Inflammatory macrophage (primary cell): ENCODE data around the gene SEC22A.

Source experiments
- DNase-seq, 2 donors: peaks; one replicate each; pipeline ENCODE4 v3.0.0-alpha.2; 2020 to 2022
- total RNA-seq, 18 experiments: gene quantifications; one replicate each; lab custom pipeline; 2026; ENCODE audit warnings: mixed read lengths in 6 of 18, inconsistent platforms in 2 of 18; lab: John Stamatoyannopoulos, UW

Gene SEC22A, protein sequence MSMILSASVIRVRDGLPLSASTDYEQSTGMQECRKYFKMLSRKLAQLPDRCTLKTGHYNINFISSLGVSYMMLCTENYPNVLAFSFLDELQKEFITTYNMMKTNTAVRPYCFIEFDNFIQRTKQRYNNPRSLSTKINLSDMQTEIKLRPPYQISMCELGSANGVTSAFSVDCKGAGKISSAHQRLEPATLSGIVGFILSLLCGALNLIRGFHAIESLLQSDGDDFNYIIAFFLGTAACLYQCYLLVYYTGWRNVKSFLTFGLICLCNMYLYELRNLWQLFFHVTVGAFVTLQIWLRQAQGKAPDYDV
- total RNA-seq, result 5.5 to 14.8 (median 9.9) reads per million in 18 experiments

DNA sequence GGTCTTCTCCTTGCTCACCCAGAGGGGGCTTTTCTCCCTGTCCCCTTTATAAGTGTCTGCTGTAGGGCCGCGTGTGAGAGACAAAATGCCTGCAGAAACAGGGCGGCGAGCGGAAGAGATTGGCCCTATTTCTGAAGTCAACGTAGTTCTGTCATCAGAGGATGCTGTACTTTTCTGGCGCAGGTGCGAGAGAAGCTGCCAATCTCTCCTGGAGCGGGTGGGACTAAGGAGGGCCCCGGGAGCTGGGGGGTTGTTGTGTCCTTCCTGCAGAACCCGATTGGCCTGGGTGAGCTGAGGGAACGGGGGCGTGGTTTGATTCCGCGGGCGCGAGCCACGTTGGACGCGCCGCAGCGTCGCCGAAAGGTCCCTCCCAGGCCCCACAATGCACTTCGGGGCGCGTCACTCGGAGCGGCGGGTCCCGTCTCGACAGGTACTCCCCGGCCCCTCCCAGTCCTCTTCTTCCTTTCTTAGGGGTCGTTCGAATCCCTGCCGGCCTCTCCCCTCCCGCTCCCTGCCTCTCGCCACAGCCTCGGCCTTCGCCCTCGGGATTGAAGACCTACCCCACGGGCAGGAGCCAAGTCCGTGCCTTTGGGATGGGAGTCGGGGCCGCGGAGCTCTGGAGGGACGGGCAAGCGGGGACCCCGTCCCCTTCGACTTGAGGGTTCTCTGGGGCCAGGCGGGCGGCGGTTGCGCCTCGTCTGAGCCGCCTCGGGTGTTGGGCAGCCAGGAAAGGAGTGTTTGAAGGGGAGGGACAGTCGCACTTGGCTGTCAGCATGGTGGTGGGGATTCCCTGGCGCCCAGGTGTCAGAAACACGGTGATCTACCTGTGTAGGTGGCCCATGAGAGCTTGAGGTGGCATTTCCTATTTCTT lies at the start of gene SEC22A:
Gene SEC22A, plus strand, starts transcription at position 387 of the 871 bp plus-strand sequence. CDS start 7,275 bp downstream, outside the sequence.
- peak; percentile 89 to 90 for DNase-seq

DNA sequence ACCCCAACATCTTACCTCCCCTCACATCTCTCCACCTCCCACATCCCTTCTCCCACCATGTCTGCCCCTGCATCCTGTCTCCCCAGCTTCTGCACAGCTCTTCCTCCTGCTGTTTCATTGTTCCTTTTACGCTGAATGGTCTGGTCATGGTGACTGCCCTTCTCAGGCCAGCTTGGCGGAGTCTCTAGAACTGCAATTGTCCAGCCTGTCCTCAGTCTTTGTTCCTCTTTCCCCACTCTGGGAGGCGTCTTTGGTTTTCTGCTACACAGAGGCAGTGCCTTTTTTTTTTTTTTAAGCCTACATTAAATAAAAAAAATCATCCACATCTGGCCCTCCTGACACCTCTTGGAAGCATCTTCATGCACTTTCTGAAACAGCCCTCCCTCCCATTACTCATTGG lies 49.1 kb upstream of the SEC22A start:
- peak; percentile 75 to 78 for DNase-seq

DNA sequence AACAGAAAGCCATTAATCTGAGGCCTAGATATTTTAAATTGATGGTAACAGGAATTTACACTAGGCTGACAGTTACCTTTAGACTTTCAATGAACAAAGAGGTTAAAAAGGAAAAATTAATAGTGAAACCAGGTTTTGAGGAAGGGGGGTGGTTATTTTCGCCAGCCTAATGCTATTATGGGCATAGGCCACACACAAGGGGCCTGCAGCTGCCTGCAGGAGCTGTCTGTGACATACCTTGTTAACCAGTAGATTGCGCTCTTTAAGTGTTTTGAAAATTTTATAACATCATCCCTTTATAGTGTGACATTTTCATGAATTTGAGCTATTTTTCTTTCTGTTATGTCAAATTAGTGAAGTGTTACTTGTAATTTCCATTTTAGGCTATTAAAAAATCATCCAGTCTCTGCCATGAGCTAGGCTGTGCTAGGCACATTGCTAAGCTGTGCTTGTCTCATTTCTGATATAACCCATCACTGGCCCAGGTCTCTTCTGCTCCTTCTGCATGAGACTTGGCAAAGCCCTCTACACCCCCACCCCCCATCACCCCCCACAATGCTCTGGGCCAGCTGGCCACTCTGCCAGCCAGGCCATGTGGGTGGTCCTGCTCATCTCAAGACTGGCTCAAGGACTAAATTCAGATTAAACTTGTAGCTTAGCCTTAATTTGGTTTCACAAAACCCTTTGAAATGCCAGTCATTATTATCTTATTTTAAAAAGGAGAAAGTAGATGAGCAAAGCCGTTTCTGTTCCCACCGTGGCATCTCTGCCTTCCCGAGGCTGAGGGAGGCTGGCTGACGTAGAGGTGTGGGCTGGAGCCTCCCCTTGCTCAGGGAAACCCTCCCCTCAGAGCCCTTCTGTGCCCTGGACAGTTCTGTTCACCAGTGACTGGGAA lies 48.4 kb upstream of the SEC22A start:
- DNase-seq, result peak in 1 of 2 donors; percentile 16

DNA sequence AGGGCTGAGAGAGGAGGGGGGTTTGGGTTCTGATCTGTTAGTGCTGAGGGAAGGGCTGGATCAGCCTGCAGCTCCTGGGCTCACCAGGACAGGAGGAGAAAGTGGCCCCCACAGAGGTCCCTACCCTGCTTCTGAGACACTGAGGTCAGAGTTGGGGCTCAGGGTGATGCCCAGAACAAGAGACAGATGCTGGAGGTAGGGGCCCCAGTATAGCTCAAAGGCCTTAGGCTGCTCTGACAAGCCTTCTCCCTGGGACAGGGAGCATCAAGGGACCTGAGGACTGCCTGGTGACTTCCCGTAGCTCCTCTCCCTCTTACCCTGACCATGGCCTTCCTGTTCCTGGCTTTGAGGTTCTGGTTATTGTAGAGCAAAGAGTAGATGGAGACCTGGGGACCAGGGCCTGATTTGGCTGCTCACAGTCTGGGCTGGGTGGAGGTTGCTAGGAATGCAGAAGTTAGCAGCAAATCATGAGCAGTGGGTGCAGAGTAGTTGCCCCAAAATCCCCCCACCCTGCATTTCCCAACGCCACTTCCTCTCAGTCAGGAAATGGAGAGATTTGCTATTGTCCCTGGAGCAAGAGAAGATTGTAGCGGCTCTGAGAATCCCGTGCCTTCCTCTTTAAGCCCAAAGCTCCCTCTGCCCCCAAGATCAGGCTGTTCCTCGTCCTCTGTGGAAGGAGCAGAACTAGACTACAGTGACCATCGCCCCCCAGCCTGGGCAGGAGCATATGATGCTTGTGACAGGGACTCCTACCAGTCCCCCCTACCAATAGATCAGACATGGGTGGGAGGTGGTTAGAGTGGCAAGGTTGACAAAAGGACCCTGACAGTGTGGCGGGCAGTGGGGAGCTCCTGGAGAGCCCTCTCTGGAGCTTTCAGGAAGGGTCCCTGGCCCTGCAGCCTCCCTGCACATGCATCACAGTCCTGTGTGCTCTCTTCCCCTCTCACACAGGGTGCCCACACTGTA lies 47.4 kb upstream of the SEC22A start:
- peak; percentile 59 to 72 for DNase-seq

DNA sequence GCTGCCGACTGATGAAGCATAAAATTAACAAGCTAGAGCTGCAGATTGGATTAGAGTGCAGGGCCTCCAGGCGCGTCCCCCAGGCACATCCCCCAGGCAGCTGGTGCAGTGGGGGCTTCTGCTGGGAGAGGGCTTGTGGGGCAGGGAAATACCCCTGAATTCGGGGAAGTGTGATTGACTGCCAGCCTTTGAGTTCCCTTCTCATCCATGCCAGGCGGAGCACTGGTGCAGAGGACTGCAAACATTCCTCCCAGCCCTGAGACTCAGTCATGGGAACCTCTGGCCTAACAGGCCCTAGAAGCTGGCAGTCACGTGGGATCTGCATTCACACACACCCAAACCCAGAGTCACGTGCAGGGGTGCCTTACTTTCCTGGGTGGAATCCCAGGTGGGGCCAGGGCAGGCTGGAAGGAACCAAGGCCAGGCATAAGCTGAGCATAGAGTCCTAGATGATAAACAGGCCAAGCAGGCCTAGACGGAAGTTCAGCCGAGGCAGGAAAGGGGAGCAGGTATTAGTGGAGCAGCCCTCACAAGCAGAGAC lies 46.2 kb upstream of the SEC22A start:
- DNase-seq, result no peak

DNA sequence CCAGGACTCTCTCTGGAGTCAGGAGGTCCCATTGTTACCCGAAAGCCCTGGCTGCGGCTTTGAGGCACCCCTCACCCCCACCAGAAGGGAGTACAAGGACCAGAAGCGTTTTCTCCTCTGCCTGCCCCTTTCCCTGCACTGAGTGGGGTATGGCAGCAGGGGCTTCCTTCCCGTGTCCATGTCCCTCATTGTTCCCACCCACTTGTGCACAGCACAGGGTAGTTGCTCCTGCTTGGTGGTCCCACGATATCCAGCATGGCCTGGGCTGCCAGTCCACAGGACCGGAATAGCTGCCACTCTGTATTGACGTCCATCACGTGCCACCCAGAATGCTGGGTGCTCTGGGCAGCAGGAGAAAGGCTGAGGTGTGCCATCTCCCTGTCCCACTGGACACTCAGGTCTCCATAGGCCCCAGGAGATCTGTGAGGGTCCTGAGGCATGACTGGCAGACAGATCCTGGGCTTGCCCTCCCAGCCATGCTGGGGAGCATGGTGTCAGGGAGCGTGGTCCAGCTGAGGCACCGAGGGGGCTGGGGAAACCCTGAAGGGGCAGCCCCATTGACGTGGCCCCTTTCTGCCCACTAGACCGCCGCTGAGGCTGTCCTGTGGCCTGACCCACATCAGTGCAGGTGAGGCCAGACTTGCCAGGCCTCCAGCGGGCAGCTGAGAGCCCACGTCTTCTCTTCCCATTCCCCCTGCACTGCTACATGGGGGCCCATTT lies 45.3 kb upstream of the SEC22A start:
- no peak for DNase-seq

DNA sequence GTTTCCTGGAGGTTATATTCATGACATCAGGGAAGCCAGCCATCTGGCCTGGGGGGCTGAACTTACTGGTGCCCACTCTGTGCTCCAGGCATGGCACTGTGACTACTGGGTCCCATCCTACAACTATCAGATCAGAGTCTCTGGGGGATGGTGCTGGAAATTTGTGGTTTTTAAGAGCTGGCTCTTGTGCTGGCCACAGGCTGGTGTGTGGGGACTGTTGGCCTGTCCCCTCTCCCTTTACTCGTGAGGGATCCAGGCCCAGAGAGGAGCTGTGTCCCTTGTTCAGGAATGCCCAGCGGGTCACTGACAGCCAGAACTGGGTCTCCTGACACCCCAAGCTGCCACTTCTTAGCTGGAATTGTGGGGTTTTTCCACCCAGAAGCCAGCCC lies 44.5 kb upstream of the SEC22A start:
- no peak for DNase-seq

DNA sequence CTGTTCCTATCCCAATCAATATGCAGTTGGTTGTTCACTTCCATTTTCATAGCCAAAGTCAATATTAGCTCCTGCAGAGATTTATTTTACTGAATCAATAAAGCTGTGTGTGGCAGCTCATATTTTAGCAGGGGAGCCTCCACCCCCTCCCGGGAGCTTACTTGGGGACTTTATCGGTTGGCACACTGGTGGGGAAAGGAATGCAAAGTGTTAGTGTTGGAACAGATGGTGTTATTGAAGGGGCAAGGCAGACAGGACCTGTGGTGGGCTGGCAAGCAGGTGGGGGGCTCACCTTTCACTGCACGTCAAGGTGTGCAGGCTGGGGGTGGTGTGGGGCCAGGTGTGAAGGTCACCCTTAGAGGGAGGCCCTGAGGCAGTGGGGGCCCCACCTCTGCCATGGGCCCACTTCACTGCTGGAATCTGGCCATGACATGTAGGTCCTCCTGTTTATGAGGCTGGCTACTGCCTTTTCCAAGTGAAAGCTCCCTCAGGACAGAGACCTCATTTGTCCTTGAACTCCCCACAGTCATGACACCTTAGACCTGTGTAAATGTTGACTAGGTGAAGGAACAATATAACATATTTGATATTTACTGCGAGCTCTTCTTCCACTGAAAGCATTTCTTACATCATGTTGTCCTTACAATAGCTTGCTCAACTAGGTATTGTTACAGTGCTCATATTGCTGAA lies 44.0 kb upstream of the SEC22A start:
- no peak for DNase-seq

DNA sequence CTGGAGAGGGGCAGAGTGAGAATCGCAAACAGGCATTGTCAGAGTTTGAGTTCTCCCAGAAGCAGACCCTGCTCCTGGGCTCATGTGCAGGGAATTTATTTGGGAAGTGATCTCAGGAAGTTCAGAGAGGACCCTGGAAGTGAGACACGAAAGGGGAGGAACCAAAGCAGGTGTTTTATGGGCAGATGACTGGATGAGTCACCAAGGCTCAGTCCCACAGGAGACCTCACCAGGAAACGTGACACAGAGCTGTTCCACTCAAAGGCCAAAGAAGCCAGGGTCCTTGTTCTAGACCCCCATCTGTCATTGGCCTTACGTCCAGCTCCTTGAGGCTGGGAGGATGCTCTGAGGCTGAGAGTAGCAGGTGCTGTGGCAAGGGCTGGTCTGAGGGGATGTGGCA lies 43.4 kb upstream of the SEC22A start:
- no peak for DNase-seq

DNA sequence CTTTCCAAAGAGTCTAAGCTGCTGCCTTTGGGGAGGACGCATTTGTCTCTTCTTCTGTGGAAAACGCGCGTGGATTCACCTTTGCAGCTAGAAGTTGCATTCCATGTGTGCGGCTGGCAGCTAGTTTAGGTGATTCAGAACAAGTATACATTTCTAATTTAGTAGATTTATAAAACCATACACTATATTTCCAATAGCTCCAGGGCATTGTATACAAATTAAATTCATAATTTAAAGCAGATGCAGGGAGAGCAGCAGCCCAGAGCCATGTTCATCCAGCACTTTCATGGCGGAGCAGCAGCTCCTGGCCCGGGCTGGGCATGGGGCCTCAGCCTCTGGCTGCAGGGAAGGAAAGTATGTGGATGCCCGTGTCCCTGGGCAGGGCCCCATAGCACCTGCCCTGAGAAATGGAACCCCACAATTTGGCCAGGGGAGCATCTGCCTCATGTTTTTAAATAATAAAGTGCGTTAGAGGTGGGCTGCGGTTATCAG lies 42.8 kb upstream of the SEC22A start:
- DNase-seq, result no peak

DNA sequence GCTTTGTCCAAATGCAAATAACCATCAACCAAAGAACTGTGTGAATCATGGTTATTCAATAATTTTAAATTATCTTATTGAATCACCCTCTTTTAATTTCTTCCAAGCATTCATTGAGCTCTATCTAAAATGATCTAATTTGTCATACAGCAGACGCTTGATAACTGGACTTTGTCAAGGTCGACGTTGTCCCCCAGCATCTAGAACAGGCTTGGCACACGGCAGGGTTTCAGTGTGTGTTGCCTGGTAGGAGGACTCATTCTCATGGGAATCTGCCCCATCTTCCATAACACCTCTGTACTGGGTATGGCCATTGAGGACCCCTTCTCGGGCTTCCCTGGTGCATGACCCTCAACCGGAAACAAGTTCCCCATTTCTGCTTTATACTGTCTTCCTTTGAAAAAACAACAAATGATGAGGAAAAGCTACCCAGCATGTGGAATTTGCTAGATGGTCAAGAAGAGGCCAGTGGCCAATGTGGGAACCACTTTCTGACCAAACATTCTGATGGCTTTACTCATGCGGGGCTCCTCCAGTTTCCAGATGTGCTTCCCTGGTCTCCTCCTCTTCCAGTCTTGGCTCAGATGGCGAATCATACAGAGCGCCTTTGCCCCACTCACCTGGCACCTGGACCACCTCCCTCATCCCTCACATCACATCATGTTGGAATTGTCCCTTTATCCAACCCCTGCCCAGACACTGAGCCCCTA lies 41.7 kb upstream of the SEC22A start:
- no peak for DNase-seq

DNA sequence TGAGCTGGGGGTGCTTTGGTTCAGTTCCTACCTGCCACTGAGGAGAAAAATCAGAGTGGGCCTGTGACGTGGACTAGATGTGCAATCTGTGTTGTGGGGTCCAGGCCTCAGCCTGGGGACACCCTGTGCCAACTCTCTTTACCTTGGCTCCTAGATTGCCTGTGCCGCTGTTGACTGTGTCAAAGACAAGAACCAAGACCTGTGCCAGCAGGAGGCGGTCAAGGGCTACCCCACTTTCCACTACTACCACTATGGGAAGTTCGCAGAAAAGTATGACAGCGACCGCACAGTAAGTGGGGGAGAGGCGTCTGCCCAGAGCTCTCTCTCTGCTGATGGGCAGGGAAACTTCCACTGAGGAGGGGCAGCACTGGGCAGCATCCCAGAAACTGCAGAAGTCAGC lies 40.6 kb upstream of the SEC22A start:
- DNase-seq, result no peak

DNA sequence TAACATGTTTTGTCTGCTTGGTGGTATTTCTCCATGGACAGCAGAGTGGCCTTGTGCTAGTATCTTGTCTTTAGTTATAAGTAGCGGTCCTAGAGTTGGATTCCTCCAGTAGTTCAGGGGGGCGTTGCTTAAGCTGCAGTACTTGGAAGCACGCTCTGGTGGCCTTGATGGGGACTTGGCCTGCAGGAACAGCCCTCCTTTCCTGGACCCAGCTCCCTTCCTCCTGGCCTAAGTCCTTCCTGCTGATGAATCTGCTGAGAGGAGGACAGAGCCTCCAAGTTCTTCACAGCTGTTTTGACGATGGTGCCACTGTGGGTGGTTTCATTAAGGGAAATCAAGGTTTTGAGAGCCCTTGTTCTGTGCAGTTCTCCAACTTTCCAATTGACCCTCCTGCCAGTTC lies 38.6 kb upstream of the SEC22A start:
- no peak for DNase-seq

DNA sequence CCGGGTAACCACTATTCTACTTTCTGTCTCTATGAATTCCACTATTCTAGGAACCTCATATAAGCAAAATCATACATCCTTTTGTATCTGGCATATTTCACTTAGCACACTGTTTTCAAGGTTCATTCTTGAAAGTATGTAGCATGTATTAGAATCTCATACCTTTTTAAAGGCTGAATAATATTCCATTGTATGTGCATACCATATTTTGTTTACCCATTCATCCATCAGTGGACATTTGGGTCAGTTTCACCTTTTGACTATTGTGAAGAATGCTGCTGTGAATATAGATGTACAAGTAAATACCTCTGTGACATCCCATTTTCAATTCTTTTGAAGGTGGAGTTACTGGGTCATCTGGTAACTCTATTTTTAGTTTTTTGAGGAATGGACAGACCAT lies 36.6 kb upstream of the SEC22A start:
- no peak for DNase-seq

DNA sequence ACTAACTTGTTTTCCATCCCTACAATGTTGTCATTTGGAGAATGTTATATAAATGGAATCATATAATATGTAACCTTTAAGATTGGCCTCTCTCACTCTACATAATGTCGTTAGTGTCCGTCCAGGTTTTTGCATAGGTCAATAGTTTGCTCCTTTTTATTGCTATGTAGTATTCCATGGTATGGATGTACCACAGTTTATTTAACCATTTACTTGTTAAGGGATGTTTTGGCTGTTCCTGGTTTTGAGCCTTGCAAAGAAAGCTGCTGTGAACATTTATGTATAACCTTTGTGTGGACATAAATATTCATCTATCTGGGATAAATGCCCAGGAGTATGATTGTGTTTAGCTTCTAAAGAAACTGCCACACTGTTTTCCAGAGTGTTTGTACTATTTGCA lies 34.1 kb upstream of the SEC22A start:
- no peak for DNase-seq

DNA sequence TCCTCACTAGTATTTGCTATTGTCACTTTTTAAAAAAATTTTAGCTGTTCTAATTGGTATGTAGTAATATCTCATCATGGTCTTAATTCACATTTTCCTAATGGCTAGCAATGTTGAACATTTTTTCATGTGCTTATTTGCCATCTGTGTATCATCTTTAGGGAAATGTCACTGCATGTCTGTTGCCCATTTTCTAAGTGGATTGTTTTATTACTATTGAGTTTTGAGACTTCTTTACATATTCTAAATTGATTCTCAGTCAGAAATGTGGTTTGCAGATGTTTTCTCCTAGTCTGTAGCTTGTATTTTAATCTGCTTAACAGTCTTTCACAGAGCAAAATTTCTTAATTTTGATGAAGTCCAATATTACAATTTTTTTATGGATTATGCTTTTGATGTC lies 33.6 kb upstream of the SEC22A start:
- no peak for DNase-seq

DNA sequence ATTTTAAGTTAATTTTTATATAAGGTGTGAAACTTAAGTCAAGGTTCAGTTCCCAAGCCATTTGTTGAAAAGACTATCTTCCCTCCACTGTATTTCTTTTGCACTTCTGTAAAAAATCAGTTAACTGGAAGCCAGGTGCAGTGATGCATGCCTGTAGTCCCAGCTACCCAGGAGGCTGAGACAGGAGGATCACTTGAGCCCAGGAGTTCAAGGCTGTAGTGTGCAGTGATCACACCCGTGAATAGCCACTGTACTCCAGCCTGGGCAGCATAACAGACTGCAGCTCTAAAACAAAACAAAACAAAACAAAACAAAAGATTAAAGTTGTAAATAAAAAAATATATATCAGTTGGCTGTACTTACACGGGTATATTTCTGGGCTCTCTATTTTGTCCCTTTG lies 33.1 kb upstream of the SEC22A start:
- no peak for DNase-seq

DNA sequence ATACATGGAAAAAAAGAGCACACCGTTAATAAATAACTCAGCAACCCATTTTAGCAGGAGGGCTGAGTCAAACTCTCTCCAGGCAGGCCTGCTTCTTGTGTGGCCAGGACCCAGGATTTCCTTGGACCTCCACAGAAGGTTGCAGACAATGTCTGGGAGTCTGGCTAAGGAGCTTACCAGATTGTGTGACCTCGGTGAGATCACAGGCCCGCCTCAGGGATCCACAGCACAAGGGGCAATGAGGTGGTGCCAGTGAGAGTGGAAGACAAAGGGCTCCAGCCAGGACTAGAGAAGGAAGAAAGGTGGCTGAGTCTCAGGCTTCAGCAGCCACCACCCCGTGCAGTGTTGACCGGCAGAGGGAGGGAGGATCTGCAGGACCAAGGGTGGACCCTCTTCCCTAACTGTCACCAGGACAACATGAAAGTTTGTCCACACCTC lies 32.2 kb upstream of the SEC22A start:
- DNase-seq, result no peak

DNA sequence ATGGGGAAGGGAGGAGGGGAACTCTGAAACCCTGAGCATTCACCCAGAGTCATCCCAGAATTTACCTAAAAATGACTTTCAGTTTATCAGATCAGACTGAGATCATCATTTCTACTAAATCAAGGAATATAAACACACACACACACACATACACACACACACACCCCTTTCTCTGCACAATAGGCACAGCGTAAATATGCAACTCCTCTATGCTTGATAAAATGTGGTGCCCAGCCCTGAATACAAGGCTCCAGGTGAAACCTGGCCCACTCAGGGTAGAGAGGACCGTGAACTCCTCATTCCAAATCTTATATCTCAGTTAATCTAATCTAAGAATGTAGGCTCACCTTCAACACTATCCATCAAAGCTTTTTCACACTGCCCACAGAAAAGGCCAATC lies 31.8 kb upstream of the SEC22A start:
- DNase-seq, result no peak
